ENCODE data around the gene CUL2.

DNA sequence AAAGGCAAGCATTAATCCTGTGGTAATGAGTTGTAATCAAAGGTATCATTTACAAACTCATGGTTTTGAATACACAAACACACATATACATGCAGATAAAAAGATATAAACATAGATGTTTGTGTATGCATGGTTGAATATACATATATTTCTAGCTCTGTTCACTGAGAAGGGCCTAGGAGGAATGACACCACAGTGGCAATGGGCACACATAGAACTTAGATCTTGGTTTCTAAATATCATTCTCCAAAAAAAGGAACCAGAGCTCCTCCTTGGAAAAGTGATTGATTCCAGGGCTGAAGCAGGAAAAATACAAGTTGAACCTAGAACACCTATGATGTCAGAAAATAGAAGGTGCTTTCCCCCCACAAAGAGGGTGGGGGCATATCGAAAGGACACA is 6.9 kb downstream of the CUL2 start:
- TF ChIP-seq EZH2 (IDR thresholded peaks at IDR 0.05; ENCODE audit: borderline replicate concordance, low read length) = no peak
- TF ChIP-seq, protein P1, sequence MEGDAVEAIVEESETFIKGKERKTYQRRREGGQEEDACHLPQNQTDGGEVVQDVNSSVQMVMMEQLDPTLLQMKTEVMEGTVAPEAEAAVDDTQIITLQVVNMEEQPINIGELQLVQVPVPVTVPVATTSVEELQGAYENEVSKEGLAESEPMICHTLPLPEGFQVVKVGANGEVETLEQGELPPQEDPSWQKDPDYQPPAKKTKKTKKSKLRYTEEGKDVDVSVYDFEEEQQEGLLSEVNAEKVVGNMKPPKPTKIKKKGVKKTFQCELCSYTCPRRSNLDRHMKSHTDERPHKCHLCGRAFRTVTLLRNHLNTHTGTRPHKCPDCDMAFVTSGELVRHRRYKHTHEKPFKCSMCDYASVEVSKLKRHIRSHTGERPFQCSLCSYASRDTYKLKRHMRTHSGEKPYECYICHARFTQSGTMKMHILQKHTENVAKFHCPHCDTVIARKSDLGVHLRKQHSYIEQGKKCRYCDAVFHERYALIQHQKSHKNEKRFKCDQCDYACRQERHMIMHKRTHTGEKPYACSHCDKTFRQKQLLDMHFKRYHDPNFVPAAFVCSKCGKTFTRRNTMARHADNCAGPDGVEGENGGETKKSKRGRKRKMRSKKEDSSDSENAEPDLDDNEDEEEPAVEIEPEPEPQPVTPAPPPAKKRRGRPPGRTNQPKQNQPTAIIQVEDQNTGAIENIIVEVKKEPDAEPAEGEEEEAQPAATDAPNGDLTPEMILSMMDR (conservative IDR thresholded peaks at IDR 0.05 in 1 of 2, IDR thresholded peaks at IDR 0.05 in 1 of 2; ENCODE audit: extremely low read depth in 1 of 2, insufficient read depth in 1 of 2, low read depth in 1 of 2, low read length in 2 of 2) = no peak

Measured in mammary epithelial cell (primary cell).